ENCODE results near the gene DCAF16. TPM values are rescaled to one million over a fixed set of nuclear protein-coding genes. Genes with fewer than 3 reads are reported as not detected.

DCAF16 gene
- total RNA-seq, 4 donors from 2014 or later = 31.5 to 45.1 (median 33.9) TPM

- Histone ChIP-seq H3K9me3 (no peaks in the 10 kb centered on the region), H3K36me3 (no peaks in the 10 kb centered on the region), H3K27me3 (no peaks in the 10 kb centered on the region), H3K4me1 (no peaks in the 10 kb centered on the region), H3K27ac (no peak overlapping the region), H3K4me3 (no peak overlapping the region)
- TF ChIP-seq EP300 (IDR thresholded peaks at IDR 0.05) (no peak), POLR2A (IDR thresholded peaks at IDR 0.05) (no peak), POLR2AphosphoS5 (IDR thresholded peaks at IDR 0.05) (no peak)
- TF ChIP-seq, protein P1, sequence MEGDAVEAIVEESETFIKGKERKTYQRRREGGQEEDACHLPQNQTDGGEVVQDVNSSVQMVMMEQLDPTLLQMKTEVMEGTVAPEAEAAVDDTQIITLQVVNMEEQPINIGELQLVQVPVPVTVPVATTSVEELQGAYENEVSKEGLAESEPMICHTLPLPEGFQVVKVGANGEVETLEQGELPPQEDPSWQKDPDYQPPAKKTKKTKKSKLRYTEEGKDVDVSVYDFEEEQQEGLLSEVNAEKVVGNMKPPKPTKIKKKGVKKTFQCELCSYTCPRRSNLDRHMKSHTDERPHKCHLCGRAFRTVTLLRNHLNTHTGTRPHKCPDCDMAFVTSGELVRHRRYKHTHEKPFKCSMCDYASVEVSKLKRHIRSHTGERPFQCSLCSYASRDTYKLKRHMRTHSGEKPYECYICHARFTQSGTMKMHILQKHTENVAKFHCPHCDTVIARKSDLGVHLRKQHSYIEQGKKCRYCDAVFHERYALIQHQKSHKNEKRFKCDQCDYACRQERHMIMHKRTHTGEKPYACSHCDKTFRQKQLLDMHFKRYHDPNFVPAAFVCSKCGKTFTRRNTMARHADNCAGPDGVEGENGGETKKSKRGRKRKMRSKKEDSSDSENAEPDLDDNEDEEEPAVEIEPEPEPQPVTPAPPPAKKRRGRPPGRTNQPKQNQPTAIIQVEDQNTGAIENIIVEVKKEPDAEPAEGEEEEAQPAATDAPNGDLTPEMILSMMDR (IDR thresholded peaks at IDR 0.05) = no peak
- DNase-seq (ENCODE audit: low spot score in 2 of 2) = no peak
- WGBS = 76% methylated on average over 5 of the region's 6 CpGs
Observed at GRCh38 chr4:17760626-17761025, 49.9 kb downstream of the DCAF16 start.

DNA sequence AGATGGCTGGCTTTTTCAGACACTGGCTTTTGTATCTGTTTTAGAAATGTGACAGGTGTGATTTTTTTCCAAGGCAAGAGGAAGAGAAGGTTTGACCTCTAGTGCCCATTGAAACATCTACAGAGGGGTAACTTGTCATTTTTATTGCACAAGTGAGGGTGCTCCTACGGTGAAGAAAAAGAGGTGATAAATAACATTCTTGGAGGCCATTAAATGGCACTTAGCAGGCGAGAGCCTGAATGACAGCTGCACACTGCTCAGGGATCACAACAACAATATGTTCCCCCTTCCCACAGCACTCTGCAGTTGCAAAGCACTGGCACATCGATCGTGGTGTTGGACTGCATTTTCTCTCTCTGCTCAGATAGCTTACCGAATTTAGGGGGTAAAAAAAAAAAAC, 52.1 kb downstream of the DCAF16 start:
- DNase-seq (ENCODE audit: low spot score in 2 of 2) = no peak
- 52% methylated on average over 5 of the region's 5 CpGs for WGBS
- H3K4me3 ChIP-seq = no peak overlapping the region
- no peaks in the 10 kb centered on the region for H3K36me3 ChIP-seq
- H3K9me3 ChIP-seq = no peaks in the 10 kb centered on the region
- no peak for TF ChIP-seq POLR2A (IDR thresholded peaks at IDR 0.05)
- TF ChIP-seq, protein P1 (IDR thresholded peaks at IDR 0.05) = no peak
- no peak for TF ChIP-seq EP300 (IDR thresholded peaks at IDR 0.05)
- no peak for TF ChIP-seq POLR2AphosphoS5 (IDR thresholded peaks at IDR 0.05)
- H3K27ac ChIP-seq = no peak overlapping the region
- H3K4me1 ChIP-seq = no peaks in the 10 kb centered on the region
- H3K27me3 ChIP-seq = no peaks in the 10 kb centered on the region

GRCh38 chr4:17757621-17758020, 52.9 kb downstream of the DCAF16 start:
- H3K9me3 ChIP-seq = no peaks in the 10 kb centered on the region
- no peaks in the 10 kb centered on the region for H3K27me3 ChIP-seq
- H3K36me3 ChIP-seq = no peaks in the 10 kb centered on the region
- no peaks in the 10 kb centered on the region for H3K4me1 ChIP-seq
- H3K27ac ChIP-seq = no peak overlapping the region
- 16% methylated on average over 1 of the region's 1 CpG for WGBS
- TF ChIP-seq EP300 (IDR thresholded peaks at IDR 0.05) (no peak), POLR2AphosphoS5 (IDR thresholded peaks at IDR 0.05) (no peak), POLR2A (IDR thresholded peaks at IDR 0.05) (no peak)
- TF ChIP-seq, protein P1 (IDR thresholded peaks at IDR 0.05) = no peak
- no peak overlapping the region for H3K4me3 ChIP-seq
- DNase-seq (ENCODE audit: low spot score in 2 of 2) = no peak

GRCh38 chr4:17753646-17754045, 56.9 kb downstream of the DCAF16 start:
- H3K36me3 ChIP-seq = no peaks in the 10 kb centered on the region
- H3K4me1 ChIP-seq = no peaks in the 10 kb centered on the region
- no peak for TF ChIP-seq POLR2A (IDR thresholded peaks at IDR 0.05)
- TF ChIP-seq, protein P1 (IDR thresholded peaks at IDR 0.05) = no peak
- TF ChIP-seq EP300 (IDR thresholded peaks at IDR 0.05) = no peak
- no peak for TF ChIP-seq POLR2AphosphoS5 (IDR thresholded peaks at IDR 0.05)
- WGBS = 96% methylated on average over 2 of the region's 2 CpGs
- H3K4me3 ChIP-seq = no peak overlapping the region
- H3K27ac ChIP-seq = no peak overlapping the region
- no peaks in the 10 kb centered on the region for H3K27me3 ChIP-seq
- no peak for DNase-seq (ENCODE audit: low spot score in 2 of 2)
- H3K9me3 ChIP-seq = no peaks in the 10 kb centered on the region

Other genes starting within 250 kb of the DCAF16 start
- 100 to 1,000 TPM in 1 of 4 donors, 10 to 100 TPM in 3; 45.9 to 100 (median 62.0) TPM for gene LAP3, start 233.6 kb downstream of the DCAF16 start, total RNA-seq
- gene MED28, start 196.1 kb downstream of the DCAF16 start, total RNA-seq = 10 to 100 TPM; 12.4 to 22.2 (median 14.4) TPM
- gene FAM184B, start 29.1 kb downstream of the DCAF16 start, total RNA-seq = under 1 TPM in 3 of 4 donors, not detected in 1; 0.24 to 0.39 (median 0.25) TPM
- gene NCAPG, start 222 bp upstream of the DCAF16 start, total RNA-seq = 10 to 100 TPM in 1 of 4 donors, 1 to 10 TPM in 3; 1.6 to 10.7 (median 4.2) TPM
- 10 to 100 TPM; 14.9 to 26.4 (median 19.6) TPM for gene LCORL, start 211.0 kb upstream of the DCAF16 start, total RNA-seq

All from suprapubic skin (tissue), 4 donors.